Measurements from ENCODE around the gene SSH3.
"Not testable (repeated sequence)": the region's sequence is repeated elsewhere in the genome, so short reads cannot be mapped to it uniquely, and the experiment has no call there.

Gene SSH3, protein sequence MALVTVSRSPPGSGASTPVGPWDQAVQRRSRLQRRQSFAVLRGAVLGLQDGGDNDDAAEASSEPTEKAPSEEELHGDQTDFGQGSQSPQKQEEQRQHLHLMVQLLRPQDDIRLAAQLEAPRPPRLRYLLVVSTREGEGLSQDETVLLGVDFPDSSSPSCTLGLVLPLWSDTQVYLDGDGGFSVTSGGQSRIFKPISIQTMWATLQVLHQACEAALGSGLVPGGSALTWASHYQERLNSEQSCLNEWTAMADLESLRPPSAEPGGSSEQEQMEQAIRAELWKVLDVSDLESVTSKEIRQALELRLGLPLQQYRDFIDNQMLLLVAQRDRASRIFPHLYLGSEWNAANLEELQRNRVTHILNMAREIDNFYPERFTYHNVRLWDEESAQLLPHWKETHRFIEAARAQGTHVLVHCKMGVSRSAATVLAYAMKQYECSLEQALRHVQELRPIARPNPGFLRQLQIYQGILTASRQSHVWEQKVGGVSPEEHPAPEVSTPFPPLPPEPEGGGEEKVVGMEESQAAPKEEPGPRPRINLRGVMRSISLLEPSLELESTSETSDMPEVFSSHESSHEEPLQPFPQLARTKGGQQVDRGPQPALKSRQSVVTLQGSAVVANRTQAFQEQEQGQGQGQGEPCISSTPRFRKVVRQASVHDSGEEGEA

DNA sequence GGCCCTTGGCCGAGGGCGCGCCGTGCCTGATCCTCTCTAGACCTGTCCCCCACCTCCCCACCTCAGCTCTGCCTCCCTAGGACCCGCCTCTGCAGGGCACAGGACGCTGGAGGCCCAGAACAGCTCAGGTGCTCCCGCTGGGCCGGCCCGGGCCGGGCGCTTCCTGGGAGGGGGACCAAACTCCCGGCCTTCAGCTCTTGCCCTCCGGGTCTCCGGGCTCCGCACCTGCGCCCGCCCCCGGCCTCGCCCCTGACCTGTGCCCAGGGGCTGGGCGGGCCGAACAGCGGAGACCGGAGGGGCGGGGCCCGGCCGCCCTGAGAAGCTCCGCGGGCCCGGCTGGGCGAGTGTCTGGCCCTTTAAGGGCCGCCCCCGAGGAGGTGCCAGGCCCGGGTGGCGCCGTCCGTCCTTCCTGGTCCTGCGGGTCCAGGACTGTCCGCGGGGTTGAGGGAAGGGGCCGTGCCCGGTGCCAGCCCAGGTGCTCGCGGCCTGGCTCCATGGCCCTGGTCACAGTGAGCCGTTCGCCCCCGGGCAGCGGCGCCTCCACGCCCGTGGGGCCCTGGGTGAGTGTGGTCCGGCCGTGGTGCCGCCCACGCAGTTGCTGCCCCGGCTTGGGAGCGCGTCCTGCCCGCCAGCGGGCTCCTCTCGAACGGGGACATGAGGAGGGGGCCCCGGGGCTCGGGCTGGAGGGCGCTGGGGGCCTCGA lies at the start of gene SSH3:
TSS of gene SSH3 (plus strand) at position 399 of the 703 bp plus-strand sequence. CDS start at position 495, 96 bp downstream.
- peak; percentile 55 for DNase-seq (ENCODE audit: low spot score)

DNA sequence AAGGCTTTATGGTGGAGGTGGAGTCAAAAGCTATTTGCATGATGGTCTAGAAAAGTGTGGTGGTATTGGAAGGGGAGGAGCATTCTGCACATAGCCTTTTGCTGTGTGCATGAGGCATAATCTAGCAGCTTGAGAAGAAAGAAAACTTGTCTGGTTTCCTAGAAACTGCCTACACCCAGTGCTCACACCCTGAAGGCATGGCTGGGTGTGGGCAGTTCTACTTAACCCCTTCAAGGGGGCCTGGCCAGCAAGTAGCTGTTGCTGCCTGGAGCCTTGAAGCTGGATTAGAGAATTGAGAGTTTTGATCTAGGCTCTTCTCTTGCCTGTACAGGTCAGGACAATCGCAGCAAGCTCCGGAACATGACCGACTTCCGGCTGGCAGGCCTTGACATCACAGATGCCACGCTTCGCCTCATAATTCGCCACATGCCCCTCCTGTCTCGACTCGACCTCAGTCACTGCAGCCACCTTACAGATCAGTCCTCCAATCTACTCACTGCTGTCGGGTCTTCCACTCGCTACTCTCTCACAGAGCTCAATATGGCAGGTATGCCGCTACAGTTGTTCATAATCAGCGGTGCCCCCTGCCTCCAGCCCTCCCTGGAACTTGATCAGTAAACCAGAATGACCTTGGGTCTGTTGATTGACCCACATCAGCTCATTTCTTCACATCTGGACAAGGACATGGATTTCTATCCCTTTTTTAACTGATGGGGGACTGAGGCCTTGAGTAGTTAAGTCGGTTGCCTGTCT lies 49.3 kb upstream of the SSH3 start:
- DNase-seq (ENCODE audit: low spot score): no peak

DNA sequence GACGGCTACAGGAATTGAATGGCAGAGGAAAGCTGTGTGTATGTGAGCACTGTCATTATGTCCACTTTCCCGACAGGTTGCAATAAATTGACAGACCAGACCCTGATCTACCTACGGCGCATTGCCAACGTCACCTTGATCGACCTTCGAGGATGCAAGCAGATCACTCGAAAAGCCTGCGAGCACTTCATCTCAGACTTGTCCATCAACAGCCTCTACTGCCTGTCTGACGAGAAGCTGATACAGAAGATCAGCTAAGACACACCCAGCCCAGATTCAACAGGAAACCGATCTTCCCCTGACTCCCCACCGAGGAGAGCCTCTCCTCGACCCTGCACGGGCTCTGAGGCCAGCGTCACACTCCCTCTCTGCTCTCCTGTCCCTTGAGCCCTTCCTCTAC lies 48.5 kb upstream of the SSH3 start:
- peak; percentile 14 for DNase-seq (ENCODE audit: low spot score)

DNA sequence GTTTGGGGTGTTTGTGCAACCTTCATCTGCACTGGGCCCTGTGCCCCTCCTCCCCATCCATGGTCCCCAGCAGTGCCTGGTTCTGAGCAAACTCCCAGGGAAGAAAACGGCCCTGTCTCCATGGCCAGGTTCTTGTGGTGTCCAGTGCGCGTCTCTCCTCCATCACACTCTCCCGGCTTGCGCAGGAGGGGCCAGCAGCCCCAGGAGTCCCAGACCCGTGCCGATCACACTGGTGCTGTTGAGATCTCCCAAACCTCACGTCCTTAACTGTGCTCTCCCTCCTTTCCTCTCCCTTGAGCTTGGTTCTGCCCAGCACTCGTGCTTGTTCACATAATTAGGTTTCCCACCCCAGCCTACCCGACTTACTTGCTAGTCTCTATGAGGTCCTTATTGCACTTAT lies 48.0 kb upstream of the SSH3 start:
- no peak for DNase-seq (ENCODE audit: low spot score)

DNA sequence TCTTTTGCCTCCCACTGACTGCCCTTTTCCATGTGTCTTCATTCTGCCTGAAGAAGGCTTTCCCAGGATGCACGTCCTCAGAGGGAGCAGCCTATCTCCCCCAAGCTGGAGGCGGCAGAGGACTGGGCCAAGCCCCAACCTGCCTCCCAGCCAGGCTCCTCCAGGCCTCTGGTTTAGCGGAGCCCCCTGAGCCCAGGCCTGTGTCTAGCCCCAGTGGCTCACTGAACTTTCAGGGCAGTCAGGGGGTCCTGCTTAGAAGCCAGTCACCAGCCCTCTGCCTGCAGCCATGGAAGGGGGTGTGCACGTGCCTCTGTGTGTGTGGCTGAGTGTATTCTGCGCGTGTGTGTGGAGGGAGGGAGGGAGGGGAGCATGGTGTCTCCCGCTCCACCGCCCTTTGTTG lies 47.5 kb upstream of the SSH3 start:
- no peak for DNase-seq (ENCODE audit: low spot score)

DNA sequence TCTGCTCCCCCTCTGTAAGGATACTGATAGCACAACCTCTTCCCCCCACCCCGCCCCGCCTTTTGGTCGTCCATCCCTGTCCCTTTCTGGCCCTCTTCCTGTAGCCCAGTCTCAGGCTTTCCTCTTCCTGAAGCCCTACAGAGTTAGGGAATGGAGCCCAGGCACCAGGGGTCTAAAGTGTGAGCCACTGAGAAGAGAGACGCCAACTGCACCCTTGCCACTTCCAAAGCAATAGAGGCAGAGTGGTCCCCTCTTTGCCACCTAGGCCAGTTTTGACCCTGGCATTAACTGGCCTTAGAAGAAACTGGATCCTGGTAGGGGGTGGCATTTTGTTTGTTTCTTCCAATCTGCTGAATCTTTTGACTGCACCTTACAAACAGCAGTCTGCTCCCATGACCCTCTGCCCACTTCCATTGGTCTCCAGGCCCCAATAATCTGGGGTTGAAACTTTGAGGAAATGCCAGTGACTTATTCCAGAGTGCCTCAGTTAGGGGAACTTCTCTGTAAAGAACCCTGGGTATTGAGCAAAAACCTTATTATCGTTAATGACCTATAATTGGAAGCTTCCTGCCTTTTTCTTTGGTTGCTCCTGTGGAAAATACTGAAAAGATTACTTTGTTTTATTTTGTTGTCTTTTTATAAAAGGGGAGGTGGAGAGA lies 46.7 kb upstream of the SSH3 start:
- DNase-seq (ENCODE audit: low spot score): no peak

DNA sequence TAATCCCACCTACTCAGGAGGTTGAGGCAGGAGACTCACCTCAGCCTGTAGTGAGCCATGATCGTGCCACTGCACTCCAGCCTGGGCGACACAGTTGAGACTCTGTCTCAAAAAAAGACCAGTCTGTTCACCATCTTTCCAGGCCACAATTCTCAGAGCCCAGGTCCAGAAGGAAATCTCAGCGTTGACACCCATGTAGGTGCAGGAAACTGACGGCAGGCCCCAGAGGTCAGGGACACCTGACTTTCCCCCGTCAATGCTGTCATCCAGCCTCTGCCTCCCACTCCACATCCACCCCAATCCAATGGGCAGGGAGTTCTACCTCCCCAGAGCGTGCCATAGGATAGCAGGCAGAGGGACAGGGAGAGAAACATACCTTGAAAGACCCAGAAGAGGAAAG lies 42.9 kb upstream of the SSH3 start:
- DNase-seq (ENCODE audit: low spot score): no peak

DNA sequence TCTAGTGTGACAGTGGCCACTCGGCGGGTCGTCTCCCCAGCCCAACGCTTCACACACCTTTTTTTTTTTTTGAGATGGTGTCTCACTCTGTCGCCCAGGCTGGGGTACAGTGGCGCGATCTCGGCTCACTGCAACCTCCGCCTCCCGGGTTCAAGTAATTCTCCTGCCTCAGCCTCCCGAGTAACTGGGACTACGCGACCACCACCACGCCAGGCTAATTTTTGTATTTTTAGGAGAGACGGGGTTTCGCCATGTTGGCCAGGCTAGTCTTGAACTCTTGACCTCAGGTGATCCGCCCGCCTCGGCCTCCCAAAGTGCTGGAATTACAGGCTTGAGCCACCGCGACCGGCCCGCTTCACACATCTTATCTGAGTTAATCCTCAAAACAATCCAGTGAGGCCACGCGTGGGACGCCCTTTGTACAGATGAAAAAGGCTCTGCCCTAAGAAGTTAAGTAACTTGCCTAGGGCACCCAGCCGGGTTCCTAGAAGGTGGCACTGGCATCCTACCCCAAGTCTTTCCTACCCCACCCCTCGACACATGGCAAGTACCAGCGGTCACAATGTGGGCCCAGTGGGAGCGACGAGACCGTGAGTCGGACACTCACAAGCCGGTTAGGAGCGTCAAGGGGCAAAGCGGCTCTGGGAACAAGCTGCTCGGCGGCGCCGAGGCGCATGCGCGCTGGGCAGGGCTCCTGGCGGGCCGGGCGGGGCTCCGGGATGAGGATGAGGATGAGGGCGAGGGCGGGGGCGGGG lies 42.3 kb upstream of the SSH3 start:
- DNase-seq (ENCODE audit: low spot score): not testable (repeated sequence)

DNA sequence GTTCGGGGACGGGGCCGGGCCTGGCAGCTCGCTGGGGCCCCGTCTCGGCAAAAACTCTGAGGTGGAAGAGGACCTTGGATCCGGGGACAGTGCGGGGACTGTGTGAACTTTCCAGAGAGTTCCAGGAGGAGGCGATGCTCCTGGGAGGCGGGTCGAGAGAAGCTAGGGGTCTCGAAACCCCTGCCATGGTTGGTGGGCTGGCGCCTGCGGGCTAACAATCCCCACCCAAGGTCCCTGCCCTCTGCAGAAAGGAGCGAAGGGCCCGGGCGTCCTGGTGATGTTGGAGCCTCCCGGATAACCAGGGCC lies 41.7 kb upstream of the SSH3 start:
- DNase-seq (ENCODE audit: low spot score): no peak

DNA sequence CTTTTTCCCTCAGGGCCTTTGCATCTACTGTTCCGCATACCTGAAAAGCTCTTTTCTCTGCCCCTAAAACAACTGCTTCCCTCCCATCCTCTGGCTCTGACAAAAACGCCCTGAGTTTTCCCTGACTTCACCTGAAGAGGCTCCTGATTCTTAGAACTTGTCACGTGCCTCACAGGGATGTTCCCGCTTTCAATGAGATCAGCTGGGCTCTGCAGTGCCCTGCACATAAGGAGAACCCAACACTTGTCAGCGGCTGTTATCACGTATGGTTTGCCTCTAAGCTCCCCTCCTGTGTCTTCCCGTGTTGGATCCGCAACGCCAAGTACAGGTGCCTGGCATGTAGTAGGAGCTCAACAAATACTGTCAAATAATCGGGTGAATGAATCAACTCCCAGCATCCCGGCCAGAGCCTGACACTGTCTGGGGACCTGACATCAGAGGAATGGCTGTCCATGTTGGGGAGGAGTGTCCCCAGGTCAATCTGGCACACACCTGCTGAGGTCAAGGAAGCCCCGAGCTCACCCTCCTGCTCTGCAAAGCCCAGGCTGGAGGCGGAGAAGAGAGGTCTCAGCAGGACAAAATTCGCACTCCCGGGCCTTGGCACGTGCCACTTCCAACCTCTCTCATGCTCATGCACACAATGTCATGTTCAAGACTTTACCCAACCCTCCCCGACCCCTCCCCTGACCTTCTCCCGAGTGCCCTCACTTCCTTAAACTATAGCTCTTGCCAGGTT lies 41.2 kb upstream of the SSH3 start:
- DNase-seq (ENCODE audit: low spot score): no peak

DNA sequence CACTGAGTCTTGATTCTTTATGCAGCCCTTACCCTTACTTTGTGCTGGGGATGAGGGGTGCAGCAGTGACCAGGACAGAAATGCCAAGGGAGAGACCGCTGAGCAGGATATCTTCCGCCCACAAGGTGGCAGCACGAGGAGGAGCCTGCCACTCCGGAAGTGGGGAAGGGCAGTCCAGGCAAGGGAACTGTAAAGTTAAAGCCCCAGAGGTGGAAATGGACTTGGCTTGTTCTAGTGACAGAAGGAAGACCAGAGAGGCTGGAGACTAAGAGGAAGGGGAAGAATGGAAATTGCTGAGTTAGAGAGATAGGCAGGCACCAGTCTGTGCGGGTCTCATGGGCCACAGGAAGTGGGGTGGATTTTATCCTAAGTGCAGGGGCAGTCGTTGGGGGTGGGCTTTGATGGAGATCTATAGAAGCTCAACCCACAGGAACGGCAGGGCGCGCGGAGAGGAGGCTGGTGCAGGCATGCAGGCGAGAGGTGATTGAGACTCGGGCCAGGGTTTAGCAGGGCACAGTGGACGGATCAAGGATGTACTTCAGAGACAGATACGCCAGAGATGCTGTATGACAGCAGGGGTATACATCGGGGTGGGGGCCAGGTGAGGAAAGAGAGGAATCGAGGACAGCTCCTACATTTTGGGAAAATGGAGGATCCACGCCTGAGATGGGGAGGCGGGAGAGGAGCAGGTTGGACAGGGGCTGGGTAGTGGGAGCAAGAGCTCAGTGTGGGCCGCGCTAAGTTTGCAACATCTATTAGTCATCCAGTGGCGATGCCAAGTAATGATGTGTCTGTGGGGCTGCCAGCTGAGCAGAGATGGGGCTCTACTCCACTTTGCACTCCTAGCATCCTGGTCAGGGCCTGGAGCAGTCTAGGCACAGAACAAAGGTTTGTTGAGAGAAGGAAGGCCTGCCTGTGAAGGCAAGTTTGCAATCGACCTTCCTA lies 40.3 kb upstream of the SSH3 start:
- peak; percentile 83 for DNase-seq (ENCODE audit: low spot score)

DNA sequence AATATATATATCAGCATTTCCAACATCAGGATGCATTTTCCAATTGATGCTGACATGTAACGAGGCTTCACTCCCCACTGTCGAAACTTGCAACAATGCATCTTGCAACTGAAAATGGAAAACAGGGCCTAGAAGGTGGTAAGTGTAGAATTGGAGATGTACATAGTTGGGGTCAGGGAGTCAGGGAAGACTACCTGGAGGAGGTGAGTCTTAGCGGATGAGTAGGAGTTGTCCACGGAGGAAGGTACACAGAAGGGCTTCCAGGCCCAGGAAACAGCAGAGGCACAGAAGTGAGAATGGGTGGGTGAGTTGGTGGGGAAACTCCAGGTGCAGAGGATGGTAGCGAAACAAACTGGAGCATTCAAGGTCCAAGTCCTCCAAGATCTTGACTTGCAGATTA lies 39.1 kb upstream of the SSH3 start:
- no peak for DNase-seq (ENCODE audit: low spot score)

DNA sequence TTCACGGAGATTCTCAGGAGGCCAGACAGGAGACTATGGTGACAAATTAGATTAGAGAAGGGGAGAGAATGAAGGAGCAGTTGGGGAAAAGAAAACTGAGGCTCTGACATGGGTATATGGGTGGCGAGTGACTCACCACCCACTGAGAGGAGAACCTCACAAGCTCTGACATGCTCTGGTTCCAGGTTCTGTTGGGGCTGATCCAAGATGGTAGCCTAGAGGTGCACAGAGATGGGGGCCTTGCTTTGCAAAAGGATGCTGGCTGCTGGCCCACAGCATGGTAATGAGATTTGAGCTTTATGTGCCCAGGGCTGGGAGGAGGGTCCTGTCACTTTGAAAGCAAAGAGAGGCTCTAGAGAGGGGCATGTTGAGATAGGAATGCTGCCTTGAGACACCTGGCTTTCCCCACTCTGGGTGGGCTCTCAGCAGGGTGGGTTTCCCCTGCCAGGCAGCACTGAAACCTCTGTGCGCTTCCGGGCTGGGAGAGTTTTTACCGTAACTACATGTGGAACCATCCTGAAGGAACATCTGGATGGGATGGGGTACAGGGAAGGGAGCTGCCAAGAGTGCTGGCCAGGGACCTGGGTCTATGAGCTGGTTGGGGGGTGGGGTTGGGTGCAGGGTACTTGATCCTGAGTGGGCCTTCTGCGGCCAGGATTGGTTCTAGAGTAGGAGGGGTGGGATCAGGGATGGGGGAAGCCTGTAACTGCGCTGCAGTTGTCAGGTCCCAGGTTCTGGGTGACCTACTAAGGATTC lies 38.3 kb upstream of the SSH3 start:
- no peak for DNase-seq (ENCODE audit: low spot score)

DNA sequence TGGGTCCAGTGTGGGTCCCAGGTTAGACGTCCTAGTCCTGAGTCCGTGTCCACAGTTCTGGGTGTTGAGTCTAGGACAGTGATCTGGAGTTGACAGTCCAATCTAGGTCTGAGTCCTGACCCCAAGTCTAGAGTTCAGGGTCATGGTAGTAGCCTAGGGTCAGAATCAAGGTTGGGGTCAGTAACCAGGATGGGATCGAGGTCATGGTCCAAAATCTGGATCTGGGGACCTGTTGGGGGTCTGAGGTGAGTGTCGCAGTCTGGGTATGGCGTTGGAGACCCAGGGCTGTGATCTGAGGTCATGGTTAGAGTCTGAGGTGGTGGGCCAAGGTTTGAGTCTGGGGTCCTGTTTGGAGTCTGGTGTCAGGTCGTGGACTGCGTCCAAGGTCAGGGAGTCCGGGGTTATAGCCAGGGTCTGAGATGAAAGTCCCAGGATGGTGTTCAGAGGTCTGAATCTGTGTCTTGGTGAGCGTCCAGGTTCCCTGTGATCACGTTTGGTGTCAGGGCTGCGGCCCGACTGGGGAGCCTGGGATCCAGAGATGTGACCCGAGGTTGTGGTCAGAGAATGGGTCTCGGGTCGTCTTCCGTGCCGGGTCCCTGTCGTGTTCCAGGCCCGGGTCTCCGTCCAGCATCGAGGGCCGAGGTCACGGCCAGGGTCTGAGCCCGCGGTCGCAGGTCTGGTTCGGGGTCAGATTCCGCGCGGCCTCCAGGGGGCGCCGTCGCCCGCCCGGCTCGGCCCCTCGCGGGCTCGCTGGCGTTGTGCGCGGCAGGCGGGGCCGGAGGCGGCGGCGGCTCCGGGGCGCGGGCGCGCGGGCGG lies 37.5 kb upstream of the SSH3 start:
- DNase-seq (ENCODE audit: low spot score): peak; percentile 85

DNA sequence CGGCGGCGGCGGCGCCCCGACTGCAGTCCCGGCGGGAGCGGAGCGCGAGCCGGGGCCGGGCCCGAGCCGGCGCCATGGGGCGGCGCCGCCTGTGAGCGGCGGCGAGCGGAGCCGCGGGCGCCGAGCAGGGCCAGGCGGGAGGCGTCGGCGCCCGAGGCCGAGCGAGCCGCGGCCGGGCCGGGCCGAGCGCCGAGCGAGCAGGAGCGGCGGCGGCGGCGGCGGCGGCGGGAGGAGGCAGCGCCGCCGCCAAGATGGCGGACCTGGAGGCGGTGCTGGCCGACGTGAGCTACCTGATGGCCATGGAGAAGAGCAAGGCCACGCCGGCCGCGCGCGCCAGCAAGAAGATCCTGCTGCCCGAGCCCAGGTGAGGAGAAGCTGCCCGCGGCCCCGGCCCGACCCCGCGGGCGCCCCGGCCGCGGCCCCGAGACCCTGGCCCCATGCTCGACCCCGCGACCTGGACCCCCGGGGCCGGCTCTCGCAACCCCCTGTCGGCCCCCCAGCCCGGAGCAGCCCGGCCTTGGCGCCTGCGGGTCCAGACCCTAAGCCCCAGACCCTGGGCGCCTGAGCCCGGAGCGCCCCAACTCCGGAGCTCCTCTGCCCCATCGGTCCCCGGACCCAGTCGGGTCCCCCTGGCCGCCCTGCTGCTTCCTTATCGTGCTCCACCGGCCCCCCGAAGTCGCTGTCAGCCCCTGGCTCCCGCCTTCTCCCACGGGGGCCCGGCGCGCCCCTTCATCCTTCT lies 36.7 kb upstream of the SSH3 start, which contains the start of gene GRK2:
TSS of gene GRK2 (plus strand) at position 25 of the 739 bp plus-strand sequence. CDS start at position 252, 227 bp downstream.
- no peak for DNase-seq (ENCODE audit: low spot score)

DNA sequence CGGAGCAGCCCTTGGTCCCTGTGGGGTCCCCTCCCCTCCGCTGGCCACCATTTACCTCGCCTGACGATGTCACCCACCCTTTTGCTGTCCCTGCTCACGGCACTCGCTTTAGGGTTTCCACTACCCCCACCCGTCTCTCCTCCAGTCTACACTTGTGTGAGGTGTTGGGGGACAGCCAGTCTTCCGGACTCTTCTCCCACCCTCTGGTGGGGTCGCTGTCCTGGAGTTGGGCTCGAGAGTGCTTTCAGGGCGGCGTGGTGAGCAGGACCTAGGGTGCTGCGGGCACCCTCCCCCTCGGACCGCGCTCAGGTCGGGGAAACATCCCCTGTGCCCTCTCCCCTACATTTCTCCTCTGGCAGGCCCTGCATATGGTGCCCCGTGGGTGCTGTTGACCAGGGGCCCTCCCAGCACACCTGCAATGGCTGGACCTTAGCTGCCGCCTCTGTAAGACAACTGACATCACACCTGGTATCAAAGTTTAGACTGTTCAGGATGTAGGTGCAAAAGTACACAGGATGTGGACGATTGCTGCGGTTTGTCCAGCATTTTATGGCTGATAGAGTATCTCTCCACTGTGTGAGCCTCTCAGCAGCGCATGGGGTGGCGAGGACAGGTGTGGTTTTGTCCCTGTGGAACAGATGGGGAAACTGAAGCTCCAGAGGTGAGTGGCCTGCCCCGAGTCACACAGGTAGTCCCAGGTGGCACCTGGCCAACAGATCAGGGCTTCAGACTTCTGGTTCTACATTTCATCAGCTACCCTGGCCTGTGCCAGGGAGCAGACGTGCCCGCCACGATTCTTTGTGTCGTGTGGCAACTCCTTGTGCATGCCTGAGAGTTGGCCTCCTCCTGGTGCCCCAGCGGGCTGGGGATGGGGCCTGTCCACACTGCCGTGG lies 35.9 kb upstream of the SSH3 start:
- peak; percentile 39 for DNase-seq (ENCODE audit: low spot score)

All from hematopoietic multipotent progenitor cell treated with erythropoietin and hydrocortisone succinate and interleukin-3 and kit ligand, for 17 days (in vitro differentiated cells).